ENCODE measurements around the gene CDK5R1.
"Not testable (repeated sequence)": the region's sequence is repeated elsewhere in the genome, so short reads cannot be mapped to it uniquely, and the experiment has no call there.

The CDK5R1 gene

GRCh38 chr17:32520104-32520701 is 33.4 kb downstream of the CDK5R1 start:
- no peaks in the 10 kb centered on the region for H3K27me3 ChIP-seq (replicated peaks; ENCODE audit: control insufficient read depth, insufficient read depth, low read length)
- H3K9ac ChIP-seq (ENCODE audit: low read length): peak overlapping the region; percentile 61
- H3K4me3 ChIP-seq (ENCODE audit: low read length): no peak overlapping the region
- H3K4me1 ChIP-seq (ENCODE audit: control insufficient read depth, insufficient read depth, low read length): peaks cover 17% of the 10 kb centered on the region
- no peaks in the 10 kb centered on the region for H3K9me3 ChIP-seq (ENCODE audit: control insufficient read depth, low read length)
- no peak for DNase-seq (ENCODE audit: low read depth)
- H3K36me3 ChIP-seq (ENCODE audit: control insufficient read depth, insufficient read depth, low read length, severe bottlenecking): no peaks in the 10 kb centered on the region

- H3K9ac ChIP-seq (ENCODE audit: low read length): no peak overlapping the region
- no peak for DNase-seq (ENCODE audit: low read depth)
- no peak overlapping the region for H3K4me3 ChIP-seq (ENCODE audit: low read length)
- no peaks in the 10 kb centered on the region for H3K9me3 ChIP-seq (ENCODE audit: control insufficient read depth, low read length)
- H3K27me3 ChIP-seq (replicated peaks; ENCODE audit: control insufficient read depth, insufficient read depth, low read length): no peaks in the 10 kb centered on the region
- no peaks in the 10 kb centered on the region for H3K36me3 ChIP-seq (ENCODE audit: control insufficient read depth, insufficient read depth, low read length, severe bottlenecking)
- H3K4me1 ChIP-seq (ENCODE audit: control insufficient read depth, insufficient read depth, low read length): peaks cover 19% of the 10 kb centered on the region
Observed at GRCh38 chr17:32520737-32521404, 34.1 kb downstream of the CDK5R1 start.

- no peak overlapping the region for H3K9ac ChIP-seq (ENCODE audit: low read length)
- no peaks in the 10 kb centered on the region for H3K36me3 ChIP-seq (ENCODE audit: control insufficient read depth, insufficient read depth, low read length, severe bottlenecking)
- no peaks in the 10 kb centered on the region for H3K27me3 ChIP-seq (replicated peaks; ENCODE audit: control insufficient read depth, insufficient read depth, low read length)
- no peaks in the 10 kb centered on the region for H3K9me3 ChIP-seq (ENCODE audit: control insufficient read depth, low read length)
- DNase-seq (ENCODE audit: low read depth): no peak
- H3K4me1 ChIP-seq (ENCODE audit: control insufficient read depth, insufficient read depth, low read length): peaks cover 20% of the 10 kb centered on the region
- H3K4me3 ChIP-seq (ENCODE audit: low read length): no peak overlapping the region
Observed at GRCh38 chr17:32523017-32523680, 36.4 kb downstream of the CDK5R1 start.

GRCh38 chr17:32523827-32524552 is 37.2 kb downstream of the CDK5R1 start:
- Histone ChIP-seq H3K4me3 (ENCODE audit: low read length) (no peak overlapping the region), H3K9ac (ENCODE audit: low read length) (no peak overlapping the region), H3K4me1 (ENCODE audit: control insufficient read depth, insufficient read depth, low read length) (peaks cover 20% of the 10 kb centered on the region), H3K36me3 (ENCODE audit: control insufficient read depth, insufficient read depth, low read length, severe bottlenecking) (no peaks in the 10 kb centered on the region), H3K9me3 (ENCODE audit: control insufficient read depth, low read length) (no peaks in the 10 kb centered on the region), H3K27me3 (replicated peaks; ENCODE audit: control insufficient read depth, insufficient read depth, low read length) (no peaks in the 10 kb centered on the region)
- DNase-seq (ENCODE audit: low read depth): no peak

- not testable (repeated sequence) for H3K36me3 ChIP-seq (ENCODE audit: control insufficient read depth, insufficient read depth, low read length, severe bottlenecking); DNase-seq (ENCODE audit: low read depth); H3K27me3 ChIP-seq (replicated peaks; ENCODE audit: control insufficient read depth, insufficient read depth, low read length); H3K9ac ChIP-seq (ENCODE audit: low read length); H3K4me3 ChIP-seq (ENCODE audit: low read length); H3K9me3 ChIP-seq (ENCODE audit: control insufficient read depth, low read length)
- H3K4me1 ChIP-seq (ENCODE audit: control insufficient read depth, insufficient read depth, low read length): peaks cover 20% of the 10 kb centered on the region
Observed at GRCh38 chr17:32524553-32524880, 37.7 kb downstream of the CDK5R1 start.

- H3K36me3 ChIP-seq (ENCODE audit: control insufficient read depth, insufficient read depth, low read length, severe bottlenecking): no peaks in the 10 kb centered on the region
- peaks cover 14% of the 10 kb centered on the region for H3K4me1 ChIP-seq (ENCODE audit: control insufficient read depth, insufficient read depth, low read length)
- no peaks in the 10 kb centered on the region for H3K27me3 ChIP-seq (replicated peaks; ENCODE audit: control insufficient read depth, insufficient read depth, low read length)
- DNase-seq (ENCODE audit: low read depth): peak; percentile 18
- H3K9ac ChIP-seq (ENCODE audit: low read length): no peak overlapping the region
- H3K9me3 ChIP-seq (ENCODE audit: control insufficient read depth, low read length): no peaks in the 10 kb centered on the region
- H3K4me3 ChIP-seq (ENCODE audit: low read length): no peak overlapping the region
Observed at GRCh38 chr17:32525122-32525521, 38.3 kb downstream of the CDK5R1 start.

- Histone ChIP-seq H3K4me1 (ENCODE audit: control insufficient read depth, insufficient read depth, low read length) (peaks cover 12% of the 10 kb centered on the region), H3K36me3 (ENCODE audit: control insufficient read depth, insufficient read depth, low read length, severe bottlenecking) (no peaks in the 10 kb centered on the region), H3K9me3 (ENCODE audit: control insufficient read depth, low read length) (no peaks in the 10 kb centered on the region), H3K27me3 (replicated peaks; ENCODE audit: control insufficient read depth, insufficient read depth, low read length) (no peaks in the 10 kb centered on the region), H3K9ac (ENCODE audit: low read length) (no peak overlapping the region), H3K4me3 (ENCODE audit: low read length) (no peak overlapping the region)
- DNase-seq (ENCODE audit: low read depth): no peak
Observed at GRCh38 chr17:32527146-32527545, 40.4 kb downstream of the CDK5R1 start.

GRCh38 chr17:32528825-32529224 is 42.0 kb downstream of the CDK5R1 start:
- Histone ChIP-seq H3K9me3 (ENCODE audit: control insufficient read depth, low read length) (no peaks in the 10 kb centered on the region), H3K4me3 (ENCODE audit: low read length) (no peak overlapping the region), H3K36me3 (ENCODE audit: control insufficient read depth, insufficient read depth, low read length, severe bottlenecking) (no peaks in the 10 kb centered on the region), H3K27me3 (replicated peaks; ENCODE audit: control insufficient read depth, insufficient read depth, low read length) (no peaks in the 10 kb centered on the region), H3K4me1 (ENCODE audit: control insufficient read depth, insufficient read depth, low read length) (peaks cover 12% of the 10 kb centered on the region), H3K9ac (ENCODE audit: low read length) (no peak overlapping the region)
- no peak for DNase-seq (ENCODE audit: low read depth)

GRCh38 chr17:32529604-32530003 is 42.8 kb downstream of the CDK5R1 start:
- Histone ChIP-seq H3K9ac (ENCODE audit: low read length) (no peak overlapping the region), H3K36me3 (ENCODE audit: control insufficient read depth, insufficient read depth, low read length, severe bottlenecking) (no peaks in the 10 kb centered on the region), H3K27me3 (replicated peaks; ENCODE audit: control insufficient read depth, insufficient read depth, low read length) (no peaks in the 10 kb centered on the region), H3K4me1 (ENCODE audit: control insufficient read depth, insufficient read depth, low read length) (peaks cover 12% of the 10 kb centered on the region), H3K4me3 (ENCODE audit: low read length) (no peak overlapping the region), H3K9me3 (ENCODE audit: control insufficient read depth, low read length) (no peaks in the 10 kb centered on the region)
- no peak for DNase-seq (ENCODE audit: low read depth)

- DNase-seq (ENCODE audit: low read depth): no peak
- no peak overlapping the region for H3K9ac ChIP-seq (ENCODE audit: low read length)
- no peaks in the 10 kb centered on the region for H3K36me3 ChIP-seq (ENCODE audit: control insufficient read depth, insufficient read depth, low read length, severe bottlenecking)
- peaks cover 15% of the 10 kb centered on the region for H3K4me1 ChIP-seq (ENCODE audit: control insufficient read depth, insufficient read depth, low read length)
- no peaks in the 10 kb centered on the region for H3K27me3 ChIP-seq (replicated peaks; ENCODE audit: control insufficient read depth, insufficient read depth, low read length)
- H3K4me3 ChIP-seq (ENCODE audit: low read length): no peak overlapping the region
- H3K9me3 ChIP-seq (ENCODE audit: control insufficient read depth, low read length): no peaks in the 10 kb centered on the region
Observed at GRCh38 chr17:32533296-32533695, 46.5 kb downstream of the CDK5R1 start.

Data from adipocyte (in vitro differentiated cells).